ENCODE results near the gene PCP4. TPM values are rescaled to one million over a fixed set of nuclear protein-coding genes. Genes with fewer than 3 reads are reported as not detected.

The PCP4 gene
- total RNA-seq, 1 donor from 2014 or later, result not detected

GRCh38 chr21:39825250-39825649, 42.0 kb upstream of the PCP4 start:
- no peaks in the 10 kb centered on the region for H3K79me2 ChIP-seq (ENCODE audit: low read depth)
- no peaks in the 10 kb centered on the region for H3K36me3 ChIP-seq
- H3F3A ChIP-seq (ENCODE audit: low read depth), result no peaks in the 10 kb centered on the region
- H3K9me3 Mint-ChIP-seq, result peaks cover 12% of the 10 kb centered on the region
- no peak for DNase-seq (ENCODE audit: low spot score)
- no peak overlapping the region for H3K4me3 Mint-ChIP-seq
- TF ChIP-seq EZH2 (IDR thresholded peaks at IDR 0.05), result no peak
- TF ChIP-seq, protein P1, sequence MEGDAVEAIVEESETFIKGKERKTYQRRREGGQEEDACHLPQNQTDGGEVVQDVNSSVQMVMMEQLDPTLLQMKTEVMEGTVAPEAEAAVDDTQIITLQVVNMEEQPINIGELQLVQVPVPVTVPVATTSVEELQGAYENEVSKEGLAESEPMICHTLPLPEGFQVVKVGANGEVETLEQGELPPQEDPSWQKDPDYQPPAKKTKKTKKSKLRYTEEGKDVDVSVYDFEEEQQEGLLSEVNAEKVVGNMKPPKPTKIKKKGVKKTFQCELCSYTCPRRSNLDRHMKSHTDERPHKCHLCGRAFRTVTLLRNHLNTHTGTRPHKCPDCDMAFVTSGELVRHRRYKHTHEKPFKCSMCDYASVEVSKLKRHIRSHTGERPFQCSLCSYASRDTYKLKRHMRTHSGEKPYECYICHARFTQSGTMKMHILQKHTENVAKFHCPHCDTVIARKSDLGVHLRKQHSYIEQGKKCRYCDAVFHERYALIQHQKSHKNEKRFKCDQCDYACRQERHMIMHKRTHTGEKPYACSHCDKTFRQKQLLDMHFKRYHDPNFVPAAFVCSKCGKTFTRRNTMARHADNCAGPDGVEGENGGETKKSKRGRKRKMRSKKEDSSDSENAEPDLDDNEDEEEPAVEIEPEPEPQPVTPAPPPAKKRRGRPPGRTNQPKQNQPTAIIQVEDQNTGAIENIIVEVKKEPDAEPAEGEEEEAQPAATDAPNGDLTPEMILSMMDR (IDR thresholded peaks at IDR 0.05), result no peak
- TF ChIP-seq EZH2phosphoT487 (IDR thresholded peaks at IDR 0.05), result no peak
- H3K36me3 Mint-ChIP-seq, result no peaks in the 10 kb centered on the region
- H3K27ac Mint-ChIP-seq, result no peak overlapping the region
- no peaks in the 10 kb centered on the region for H3K9me3 ChIP-seq (ENCODE audit: low read depth)
- H3K4me1 ChIP-seq, result no peaks in the 10 kb centered on the region
- no peak overlapping the region for H3K9ac ChIP-seq
- H4K20me1 ChIP-seq (ENCODE audit: low read depth), result no peaks in the 10 kb centered on the region
- H3K27ac ChIP-seq, result no peak overlapping the region
- H3K4me2 ChIP-seq, result no peak overlapping the region
- no peak overlapping the region for H2AFZ ChIP-seq (replicated peaks)
- H3K27me3 Mint-ChIP-seq (ENCODE audit: insufficient read depth, low read depth), result no peaks in the 10 kb centered on the region
- H3K27me3 ChIP-seq, result no peaks in the 10 kb centered on the region
- no peaks in the 10 kb centered on the region for H3K4me1 Mint-ChIP-seq
- H3K4me3 ChIP-seq, result no peak overlapping the region

GRCh38 chr21:39834543-39834942, 32.7 kb upstream of the PCP4 start:
- Mint-ChIP-seq H3K4me3 (no peak overlapping the region), H3K27me3 (ENCODE audit: insufficient read depth, low read depth) (no peaks in the 10 kb centered on the region), H3K9me3 (no peaks in the 10 kb centered on the region), H3K27ac (no peak overlapping the region), H3K4me1 (peaks cover 9% of the 10 kb centered on the region), H3K36me3 (no peaks in the 10 kb centered on the region)
- no peak for DNase-seq (ENCODE audit: low spot score)
- H3K9me3 ChIP-seq (ENCODE audit: low read depth), result no peaks in the 10 kb centered on the region
- no peaks in the 10 kb centered on the region for H3K36me3 ChIP-seq
- no peaks in the 10 kb centered on the region for H3K27me3 ChIP-seq
- H3K4me2 ChIP-seq, result no peak overlapping the region
- H3F3A ChIP-seq (ENCODE audit: low read depth), result no peaks in the 10 kb centered on the region
- no peaks in the 10 kb centered on the region for H3K79me2 ChIP-seq (ENCODE audit: low read depth)
- H3K27ac ChIP-seq, result no peak overlapping the region
- no peak overlapping the region for H2AFZ ChIP-seq (replicated peaks)
- no peak for TF ChIP-seq EZH2 (IDR thresholded peaks at IDR 0.05)
- no peak for TF ChIP-seq EZH2phosphoT487 (IDR thresholded peaks at IDR 0.05)
- TF ChIP-seq, protein P1 (IDR thresholded peaks at IDR 0.05), result no peak
- H3K4me1 ChIP-seq, result no peaks in the 10 kb centered on the region
- H3K9ac ChIP-seq, result no peak overlapping the region
- no peak overlapping the region for H3K4me3 ChIP-seq
- no peaks in the 10 kb centered on the region for H4K20me1 ChIP-seq (ENCODE audit: low read depth)

GRCh38 chr21:39837861-39838359, 29.3 kb upstream of the PCP4 start:
- H3K9me3 Mint-ChIP-seq, result peaks cover 4% of the 10 kb centered on the region
- TF ChIP-seq EZH2phosphoT487 (IDR thresholded peaks at IDR 0.05), result no peak
- TF ChIP-seq, protein P1 (IDR thresholded peaks at IDR 0.05), result no peak
- no peak for TF ChIP-seq EZH2 (IDR thresholded peaks at IDR 0.05)
- no peak overlapping the region for H3K27ac Mint-ChIP-seq
- no peak for DNase-seq (ENCODE audit: low spot score)
- no peak overlapping the region for H3K4me3 Mint-ChIP-seq
- no peaks in the 10 kb centered on the region for H3K79me2 ChIP-seq (ENCODE audit: low read depth)
- no peak overlapping the region for H2AFZ ChIP-seq (replicated peaks)
- H3K27me3 Mint-ChIP-seq (ENCODE audit: insufficient read depth, low read depth), result no peaks in the 10 kb centered on the region
- peaks cover 17% of the 10 kb centered on the region for H3K4me1 Mint-ChIP-seq
- H3K36me3 Mint-ChIP-seq, result no peaks in the 10 kb centered on the region
- H3K4me1 ChIP-seq, result peaks cover 7% of the 10 kb centered on the region
- H3K36me3 ChIP-seq, result no peaks in the 10 kb centered on the region
- H4K20me1 ChIP-seq (ENCODE audit: low read depth), result no peaks in the 10 kb centered on the region
- no peak overlapping the region for H3K27ac ChIP-seq
- H3K9me3 ChIP-seq (ENCODE audit: low read depth), result no peaks in the 10 kb centered on the region
- H3F3A ChIP-seq (ENCODE audit: low read depth), result no peaks in the 10 kb centered on the region
- no peaks in the 10 kb centered on the region for H3K27me3 ChIP-seq
- H3K4me3 ChIP-seq, result no peak overlapping the region
- H3K4me2 ChIP-seq, result no peak overlapping the region
- H3K9ac ChIP-seq, result no peak overlapping the region
